ENCODE data around the gene THRB.

THRB gene

GRCh38 chr3:24475925-24476324 lies 18.7 kb downstream of the THRB start:
- ChIA-PET POLR2A (no interaction called here), CTCF (no interaction called here)
- TF ChIP-seq CTCF (IDR thresholded peaks at IDR 0.05; ENCODE audit: control extremely low read depth, extremely low read depth, low read depth, missing control alignments), result no peak
- DNase-seq (ENCODE audit: extremely low spot score), result no peak

- DNase-seq (ENCODE audit: extremely low spot score), result no peak
- CTCF ChIA-PET, result no interaction called here
- POLR2A ChIA-PET, result no interaction called here
- no peak for TF ChIP-seq CTCF (IDR thresholded peaks at IDR 0.05; ENCODE audit: control extremely low read depth, extremely low read depth, low read depth, missing control alignments)
These were observed 19.8 kb downstream of the THRB start for GRCh38 chr3:24474862-24475261.

- ChIA-PET POLR2A (no interaction called here), CTCF (no interaction called here)
- no peak for TF ChIP-seq CTCF (IDR thresholded peaks at IDR 0.05; ENCODE audit: control extremely low read depth, extremely low read depth, low read depth, missing control alignments)
- no peak for DNase-seq (ENCODE audit: extremely low spot score)
These were observed 22.3 kb downstream of the THRB start for GRCh38 chr3:24472358-24472757.

- ChIA-PET POLR2A (no interaction called here), CTCF (no interaction called here)
- DNase-seq (ENCODE audit: extremely low spot score), result no peak
- no peak for TF ChIP-seq CTCF (IDR thresholded peaks at IDR 0.05; ENCODE audit: control extremely low read depth, extremely low read depth, low read depth, missing control alignments)
These were observed 23.2 kb downstream of the THRB start for GRCh38 chr3:24471486-24471885.

GRCh38 chr3:24470277-24470676 lies 24.4 kb downstream of the THRB start:
- DNase-seq (ENCODE audit: extremely low spot score), result no peak
- TF ChIP-seq CTCF (IDR thresholded peaks at IDR 0.05; ENCODE audit: control extremely low read depth, extremely low read depth, low read depth, missing control alignments), result no peak
- CTCF ChIA-PET, result interaction anchor here (3.4 kb wide), 1 partner anchor 15 kb away, joined by 12 read pairs; no protein-coding TSS in a partner anchor
- POLR2A ChIA-PET, result no interaction called here

- TF ChIP-seq CTCF (IDR thresholded peaks at IDR 0.05; ENCODE audit: control extremely low read depth, extremely low read depth, low read depth, missing control alignments), result no peak
- DNase-seq (ENCODE audit: extremely low spot score), result no peak
- CTCF ChIA-PET, result no interaction called here
- POLR2A ChIA-PET, result no interaction called here
These were observed 30.3 kb downstream of the THRB start for GRCh38 chr3:24464389-24464788.

GRCh38 chr3:24462737-24463136 lies 31.9 kb downstream of the THRB start:
- no peak for DNase-seq (ENCODE audit: extremely low spot score)
- POLR2A ChIA-PET, result no interaction called here
- CTCF ChIA-PET, result no interaction called here
- TF ChIP-seq CTCF (IDR thresholded peaks at IDR 0.05; ENCODE audit: control extremely low read depth, extremely low read depth, low read depth, missing control alignments), result no peak
